GM12891 (cell line): ENCODE data around the gene RIN3.

Experiments used
- POLR2A ChIP-seq: IDR thresholded peaks from 2 replicates; pipeline ENCODE4 v1.6.1; 2011; ENCODE audit warnings: low read depth, low read length, control low read depth
- POLR2AphosphoS5 ChIP-seq: IDR thresholded peaks from 2 replicates; pipeline ENCODE4 v1.6.1; 2011; ENCODE audit warnings: low read depth, low read length, control low read depth
- TAF1 ChIP-seq: IDR thresholded peaks from 2 replicates; pipeline ENCODE4 v1.6.1; 2011; ENCODE audit warnings: low read depth, low read length, control low read depth

DNA sequence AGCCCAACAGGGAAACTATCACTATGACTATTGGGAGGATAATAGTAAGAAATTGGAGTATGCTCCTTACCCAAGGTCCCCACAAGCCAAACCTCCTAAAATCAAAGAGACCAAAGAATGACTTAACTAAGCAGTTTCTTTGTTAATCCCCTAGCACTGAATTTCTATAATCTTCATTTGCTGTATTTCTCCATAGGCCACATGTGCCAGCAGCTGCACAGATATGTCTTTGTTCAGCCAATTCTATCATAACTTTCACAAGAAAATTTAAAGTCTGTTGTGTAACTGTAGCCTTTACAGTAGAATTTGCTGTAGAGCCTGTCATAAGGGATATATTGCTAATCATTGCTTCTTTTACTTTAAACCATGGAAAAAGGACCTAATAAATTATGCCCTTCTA, 104.0 kb downstream of the RIN3 start:
- TF ChIP-seq POLR2A, result no peak
- no peak for TF ChIP-seq POLR2AphosphoS5
- TF ChIP-seq TAF1, result no peak
